ENCODE data around the gene UGT2B28.
"Not testable (repeated sequence)": the region's sequence is repeated elsewhere in the genome, so short reads cannot be mapped to it uniquely, and the experiment has no call there.

DNA sequence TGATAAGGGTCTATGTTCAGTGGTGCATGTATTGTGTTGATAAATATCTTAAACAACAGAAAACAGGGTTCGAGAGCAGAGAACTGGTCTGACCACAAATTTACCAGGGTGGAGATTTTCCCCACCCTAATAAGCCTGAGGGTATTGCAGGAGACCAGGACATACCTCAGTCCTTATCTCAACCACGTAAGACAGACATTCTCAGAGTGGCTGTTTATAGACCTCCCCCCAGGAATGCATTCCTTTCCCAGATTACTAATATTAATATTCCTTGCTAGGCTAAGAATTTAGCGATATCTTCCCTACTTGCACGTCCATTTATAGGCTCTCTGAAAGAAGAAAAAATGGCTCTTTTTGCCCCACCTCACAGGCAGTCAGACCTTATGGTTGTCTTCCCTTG, 16.1 kb downstream of the UGT2B28 start:
- TF ChIP-seq, protein P1, sequence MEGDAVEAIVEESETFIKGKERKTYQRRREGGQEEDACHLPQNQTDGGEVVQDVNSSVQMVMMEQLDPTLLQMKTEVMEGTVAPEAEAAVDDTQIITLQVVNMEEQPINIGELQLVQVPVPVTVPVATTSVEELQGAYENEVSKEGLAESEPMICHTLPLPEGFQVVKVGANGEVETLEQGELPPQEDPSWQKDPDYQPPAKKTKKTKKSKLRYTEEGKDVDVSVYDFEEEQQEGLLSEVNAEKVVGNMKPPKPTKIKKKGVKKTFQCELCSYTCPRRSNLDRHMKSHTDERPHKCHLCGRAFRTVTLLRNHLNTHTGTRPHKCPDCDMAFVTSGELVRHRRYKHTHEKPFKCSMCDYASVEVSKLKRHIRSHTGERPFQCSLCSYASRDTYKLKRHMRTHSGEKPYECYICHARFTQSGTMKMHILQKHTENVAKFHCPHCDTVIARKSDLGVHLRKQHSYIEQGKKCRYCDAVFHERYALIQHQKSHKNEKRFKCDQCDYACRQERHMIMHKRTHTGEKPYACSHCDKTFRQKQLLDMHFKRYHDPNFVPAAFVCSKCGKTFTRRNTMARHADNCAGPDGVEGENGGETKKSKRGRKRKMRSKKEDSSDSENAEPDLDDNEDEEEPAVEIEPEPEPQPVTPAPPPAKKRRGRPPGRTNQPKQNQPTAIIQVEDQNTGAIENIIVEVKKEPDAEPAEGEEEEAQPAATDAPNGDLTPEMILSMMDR (IDR thresholded peaks at IDR 0.05; ENCODE audit: low read depth, low read length) = not testable (repeated sequence)
- TF ChIP-seq POLR2A (IDR thresholded peaks at IDR 0.05; ENCODE audit: extremely low read depth, insufficient read length) = not testable (repeated sequence)
- TF ChIP-seq, protein P2, sequence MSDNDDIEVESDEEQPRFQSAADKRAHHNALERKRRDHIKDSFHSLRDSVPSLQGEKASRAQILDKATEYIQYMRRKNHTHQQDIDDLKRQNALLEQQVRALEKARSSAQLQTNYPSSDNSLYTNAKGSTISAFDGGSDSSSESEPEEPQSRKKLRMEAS (IDR thresholded peaks at IDR 0.05; ENCODE audit: low read depth, low read length) = not testable (repeated sequence)

Data from NB4 (cell line).